ENCODE data around the gene PCDHGB1. TPM values are rescaled to one million over a fixed set of nuclear protein-coding genes. Genes with fewer than 3 reads are reported as not detected.
"Not testable (repeated sequence)": the region's sequence is repeated elsewhere in the genome, so short reads cannot be mapped to it uniquely, and the experiment has no call there.

PCDHGB1 gene
- 1.4 and 1.5 TPM in 2 replicates for total RNA-seq

DNA sequence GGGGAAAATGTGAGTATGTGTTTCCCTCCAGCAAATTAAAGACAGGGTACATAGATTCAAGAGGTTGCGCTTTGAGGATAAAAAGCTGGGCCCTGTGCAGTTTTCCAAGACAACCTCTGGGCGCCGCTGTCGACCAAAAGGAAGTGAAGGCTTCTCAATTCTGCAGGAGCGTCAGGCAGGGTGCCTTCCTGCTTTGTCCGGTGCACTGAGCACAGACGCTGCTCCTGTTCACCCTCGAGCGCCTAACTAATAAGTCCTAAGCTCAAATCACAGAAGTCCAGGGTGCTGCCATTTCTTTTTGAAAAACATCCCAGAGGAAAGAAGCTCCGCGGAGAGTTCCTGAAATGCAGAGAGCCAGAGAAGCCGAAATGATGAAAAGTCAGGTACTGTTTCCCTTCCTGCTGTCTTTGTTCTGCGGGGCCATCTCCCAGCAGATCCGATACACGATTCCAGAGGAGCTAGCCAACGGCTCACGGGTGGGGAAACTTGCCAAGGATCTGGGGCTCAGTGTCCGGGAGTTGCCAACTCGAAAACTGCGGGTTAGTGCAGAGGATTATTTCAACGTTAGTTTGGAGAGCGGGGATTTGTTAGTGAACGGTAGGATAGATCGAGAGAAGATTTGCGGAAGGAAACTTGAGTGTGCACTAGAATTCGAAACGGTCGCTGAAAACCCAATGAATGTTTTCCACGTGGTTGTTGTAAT lies at the start of gene PCDHGB1:
Gene PCDHGB1 (plus strand): TSS at position 183 of the 703 bp plus-strand sequence. CDS start 162 bp downstream, at position 345.
- DNase-seq = peak; percentile 62

DNA sequence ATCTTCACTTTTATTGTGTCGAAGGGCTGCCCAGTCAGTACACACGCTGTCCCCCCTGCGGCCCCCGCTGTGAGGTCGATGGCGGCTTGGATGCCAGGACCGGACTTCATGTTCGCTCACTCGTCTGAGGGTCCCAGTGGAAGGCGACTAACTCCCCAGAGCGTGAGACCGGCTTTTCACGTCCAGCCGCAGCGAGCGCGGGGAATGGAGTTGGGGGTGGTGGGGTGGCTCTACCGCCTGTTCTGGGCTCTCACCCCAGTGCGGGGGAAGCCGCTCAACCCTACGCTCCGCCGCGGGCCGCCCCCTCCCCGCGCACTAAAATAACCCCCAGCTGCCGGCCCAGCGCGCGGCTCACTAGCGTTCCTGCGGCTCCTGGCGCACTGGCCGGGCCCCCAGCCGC lies 46.1 kb upstream of the PCDHGB1 start, which contains the start of gene SLC25A2:
Gene SLC25A2 (minus strand): TSS at position 294 of the 400 bp plus-strand sequence. CDS start 184 bp downstream, at position 110.
- no peak for DNase-seq

DNA sequence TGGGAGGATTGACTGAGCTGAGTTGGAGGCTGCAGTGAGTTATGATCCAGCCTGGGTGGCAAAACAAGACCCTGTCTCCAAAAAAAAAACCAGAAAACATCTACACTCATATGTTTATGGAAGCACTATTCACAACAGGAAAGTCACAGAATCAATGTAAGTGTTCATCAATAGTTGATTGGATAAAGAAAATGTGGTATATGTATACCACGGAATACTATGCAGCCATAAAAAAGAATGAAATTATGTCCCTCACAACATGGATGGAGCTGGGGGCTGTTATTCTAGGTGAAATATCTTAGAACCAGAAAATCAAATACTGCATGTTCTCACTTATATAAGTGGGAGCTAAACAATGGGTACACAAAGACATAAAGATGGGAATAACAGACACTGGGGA lies 43.3 kb upstream of the PCDHGB1 start:
- no peak for DNase-seq

DNA sequence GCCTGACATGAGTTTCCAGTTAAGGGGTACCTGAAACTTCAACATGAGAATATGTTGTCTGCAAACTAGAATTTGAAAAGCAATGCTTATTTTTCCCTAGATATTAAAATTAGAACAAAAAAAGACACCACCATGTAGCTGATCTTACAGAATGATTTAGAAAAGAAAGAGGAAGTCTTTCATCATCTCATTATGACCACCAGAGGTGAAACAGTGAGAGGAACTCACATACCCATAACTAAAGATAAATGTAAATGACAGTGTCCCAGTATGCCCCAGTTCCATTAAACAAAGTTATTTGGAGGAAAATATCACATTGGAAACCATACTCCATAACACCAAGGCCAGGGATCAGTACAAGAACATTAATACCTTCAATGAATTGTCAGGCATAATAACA lies 36.2 kb upstream of the PCDHGB1 start:
- no peak for DNase-seq

DNA sequence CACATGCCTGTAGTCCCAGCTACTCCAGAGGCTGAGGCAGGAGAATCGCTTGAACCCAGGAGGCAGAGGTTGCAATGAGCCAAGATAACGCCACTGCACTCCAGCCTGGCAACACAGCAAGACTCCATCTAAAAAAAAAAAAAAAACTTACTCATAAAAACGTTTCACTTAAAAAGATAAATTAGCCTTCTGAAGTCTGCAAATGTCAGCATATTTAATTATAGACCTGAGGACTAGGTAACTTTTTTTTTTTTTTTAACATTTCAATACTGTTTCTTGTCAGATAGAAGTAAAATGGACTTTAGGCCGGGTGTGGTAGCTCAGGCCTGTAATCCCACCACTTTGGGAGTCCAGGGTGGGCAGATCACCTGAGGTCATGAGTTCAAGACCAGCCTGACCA lies 32.9 kb upstream of the PCDHGB1 start:
- DNase-seq = not testable (repeated sequence)

DNA sequence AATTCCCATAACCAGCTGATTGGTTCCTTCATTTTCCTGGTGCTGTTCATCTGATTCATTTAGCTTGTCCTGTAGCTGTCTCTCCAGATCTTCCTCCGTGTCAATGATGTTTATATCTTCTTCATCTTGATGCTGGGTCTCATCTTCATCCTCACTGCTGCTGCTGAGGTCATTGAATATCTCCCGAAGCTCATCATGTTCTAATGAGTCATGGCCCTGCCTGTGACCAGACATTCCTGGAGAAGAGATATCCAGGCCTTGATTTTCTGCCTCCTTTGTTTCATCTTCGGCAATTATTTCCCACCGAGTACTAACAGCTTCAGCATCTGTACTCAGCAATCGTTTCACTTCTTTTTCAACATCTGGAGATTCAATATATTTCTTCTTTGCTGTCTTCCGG lies 30.7 kb upstream of the PCDHGB1 start:
- DNase-seq = no peak

DNA sequence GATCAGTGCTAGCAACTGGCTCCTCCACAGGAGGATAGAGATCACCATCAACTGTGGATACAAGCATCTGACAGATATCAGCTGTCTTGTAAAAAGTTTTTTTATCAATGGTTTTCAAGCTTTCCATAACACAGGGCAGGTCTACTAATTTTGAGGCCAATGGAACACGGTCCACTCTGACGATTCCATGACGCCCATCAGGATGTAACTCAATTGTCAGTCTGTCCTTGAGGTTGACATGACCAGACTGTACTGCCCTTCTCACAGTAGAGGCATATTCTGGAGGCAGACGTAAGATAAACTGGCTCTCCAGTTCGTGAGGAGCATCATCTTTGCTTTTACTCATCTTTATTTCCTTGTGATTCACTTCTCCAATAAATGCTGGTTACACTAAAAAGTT lies 30.2 kb upstream of the PCDHGB1 start:
- DNase-seq = no peak

DNA sequence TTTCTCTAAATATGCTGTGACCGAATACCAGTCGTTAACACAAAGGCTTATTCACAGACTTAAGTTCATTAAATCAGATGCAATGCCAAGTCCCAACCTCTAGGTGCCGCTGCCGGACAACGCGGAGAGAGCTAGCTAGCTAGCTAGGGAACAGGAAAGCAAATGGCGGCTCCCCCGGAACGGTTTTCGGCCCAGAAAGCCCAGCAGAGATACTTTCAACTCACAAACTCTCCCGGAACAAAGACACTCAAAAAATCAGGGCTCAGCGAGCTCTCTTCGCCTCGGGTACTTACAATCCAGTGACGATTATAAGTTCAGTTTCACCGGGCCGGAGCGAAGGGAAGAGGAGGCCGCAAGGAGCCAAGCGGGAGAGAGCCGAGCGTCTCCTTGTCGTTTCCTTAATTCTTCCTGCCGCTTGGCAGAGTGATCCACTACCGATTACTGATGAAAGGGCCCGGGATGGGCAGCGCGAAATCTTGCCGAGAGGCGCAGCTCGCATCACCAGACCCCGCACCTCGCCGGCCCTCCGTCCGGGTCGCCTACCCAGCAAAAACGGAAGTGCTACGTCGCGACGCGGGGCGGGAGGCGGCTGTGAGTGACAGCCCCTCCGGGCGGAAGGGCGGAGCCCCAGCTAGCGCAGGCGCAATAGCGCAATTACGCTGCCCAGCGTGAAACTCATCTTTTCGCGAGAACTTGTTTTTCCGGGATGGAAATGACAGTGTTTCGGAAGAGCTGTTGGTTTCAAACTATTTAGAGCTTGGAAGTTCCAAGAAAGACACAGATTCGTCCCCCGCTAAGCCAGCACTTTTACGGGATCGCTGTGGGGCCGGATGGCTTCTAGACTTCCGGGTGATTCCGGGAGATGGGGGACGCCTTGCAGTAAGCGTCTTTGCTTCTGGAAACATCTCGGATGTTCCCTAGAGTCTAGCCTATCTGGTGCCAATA lies 29.4 kb upstream of the PCDHGB1 start, which contains the start of gene TAF7:
Gene TAF7 (minus strand): TSS at position 560 of the 945 bp plus-strand sequence. CDS start 740 bp downstream, outside the sequence.
- DNase-seq = peak; percentile 98

DNA sequence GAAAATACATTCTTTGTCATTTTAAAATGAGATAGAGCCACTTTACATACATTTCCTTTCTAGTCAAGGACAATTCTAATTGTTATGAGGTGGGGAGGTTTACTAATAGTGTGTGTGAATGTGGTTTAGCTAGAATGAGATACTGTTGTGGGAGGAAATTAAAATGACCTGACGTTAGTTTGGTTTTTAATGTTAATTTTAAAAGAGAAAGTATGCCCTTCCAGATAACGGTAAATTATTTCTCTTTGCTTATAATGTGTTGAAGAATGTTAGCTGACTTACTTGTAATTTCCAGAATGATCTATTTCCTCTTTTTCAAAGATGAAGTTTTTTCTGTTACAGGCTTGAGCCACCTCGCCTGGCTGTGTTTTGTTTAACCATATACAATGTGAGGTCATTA lies 27.6 kb upstream of the PCDHGB1 start:
- DNase-seq = no peak

DNA sequence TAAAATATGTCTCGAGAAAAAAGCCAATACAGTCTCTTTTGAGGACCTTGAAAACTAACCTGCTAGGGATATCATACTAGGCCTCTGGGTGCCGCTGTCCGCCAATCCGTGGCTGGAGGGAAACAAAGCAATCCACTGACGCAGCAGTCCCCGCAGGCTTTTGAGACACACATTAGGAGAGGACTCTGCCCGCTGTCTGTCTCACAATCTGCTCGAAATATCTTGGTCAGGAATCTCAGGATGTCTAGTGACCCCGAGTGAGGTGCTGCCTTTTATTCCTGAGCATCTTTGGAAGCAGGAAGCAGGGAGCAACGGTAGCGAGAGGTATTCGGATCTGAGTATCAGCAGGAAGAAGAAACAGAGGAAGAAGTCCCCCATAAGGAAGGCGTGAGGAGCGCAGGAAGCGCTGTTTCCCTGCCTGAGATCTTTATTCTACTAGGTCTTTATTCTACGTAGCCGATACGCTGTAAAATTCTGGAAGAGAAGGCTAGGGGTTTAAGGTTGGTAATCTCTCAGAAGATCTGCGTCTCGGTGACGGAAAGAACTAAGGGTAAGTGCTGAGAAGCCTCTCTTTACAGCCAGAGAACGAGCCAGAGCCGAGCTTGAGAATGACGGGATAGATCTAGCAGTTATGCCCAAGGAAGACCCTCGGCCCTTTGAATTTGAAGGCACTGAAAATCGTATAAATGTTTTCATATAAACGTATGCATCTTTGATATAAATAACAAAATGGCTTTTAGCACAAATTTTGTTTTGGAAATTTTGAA lies 23.6 kb upstream of the PCDHGB1 start:
- DNase-seq = peak; percentile 86

DNA sequence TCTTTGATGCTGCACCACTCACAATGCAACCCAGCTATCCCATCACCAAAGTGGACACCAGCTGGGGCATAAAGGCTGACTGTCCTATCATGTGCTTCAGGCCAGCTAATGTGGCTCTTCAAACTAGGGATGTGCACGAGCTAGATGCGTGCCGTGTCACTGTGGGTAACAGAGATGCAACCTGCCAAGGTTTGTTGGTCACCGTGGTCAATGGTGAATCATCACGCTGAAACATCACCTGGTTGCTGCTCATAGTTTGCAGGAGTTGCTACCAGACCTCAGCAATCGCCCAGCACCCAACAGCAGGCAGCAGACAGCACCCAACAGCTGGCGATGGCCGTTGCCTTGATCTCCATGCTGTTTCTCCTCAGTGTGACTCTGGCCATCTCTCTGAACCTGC lies 21.7 kb upstream of the PCDHGB1 start:
- no peak for DNase-seq

DNA sequence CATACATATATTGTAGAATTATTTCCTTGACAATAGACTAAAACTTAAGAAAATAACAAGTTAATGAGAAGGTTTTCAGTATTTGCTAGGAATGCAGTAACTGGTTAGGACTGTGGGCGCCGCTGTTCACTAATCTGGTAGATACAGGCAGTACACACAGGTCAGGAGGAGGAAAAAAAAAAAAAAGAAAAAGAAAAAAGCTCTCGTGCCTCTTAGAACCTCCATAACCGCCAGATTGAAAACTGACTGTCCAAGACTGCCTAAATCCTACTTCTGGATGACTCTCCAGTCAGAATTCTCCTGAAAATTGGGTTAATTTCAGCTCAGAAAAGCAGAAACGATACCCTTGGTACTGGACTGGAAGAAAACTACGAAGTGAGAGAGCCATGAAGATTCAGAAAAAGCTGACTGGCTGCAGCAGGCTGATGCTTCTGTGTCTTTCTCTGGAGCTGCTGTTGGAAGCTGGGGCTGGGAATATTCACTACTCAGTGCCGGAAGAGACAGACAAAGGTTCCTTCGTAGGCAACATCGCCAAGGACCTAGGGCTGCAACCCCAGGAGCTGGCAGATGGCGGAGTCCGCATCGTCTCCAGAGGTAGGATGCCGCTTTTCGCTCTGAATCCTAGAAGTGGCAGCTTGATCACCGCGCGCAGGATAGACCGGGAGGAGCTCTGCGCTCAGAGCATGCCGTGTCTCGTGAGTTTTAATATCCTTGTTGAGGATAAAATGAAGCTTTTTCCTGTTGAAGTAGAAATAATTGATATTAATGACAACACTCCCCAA lies 19.4 kb upstream of the PCDHGB1 start, which contains the start of gene PCDHGA1:
Gene PCDHGA1 (plus strand): TSS at position 216 of the 782 bp plus-strand sequence.
- DNase-seq = peak; percentile 75

DNA sequence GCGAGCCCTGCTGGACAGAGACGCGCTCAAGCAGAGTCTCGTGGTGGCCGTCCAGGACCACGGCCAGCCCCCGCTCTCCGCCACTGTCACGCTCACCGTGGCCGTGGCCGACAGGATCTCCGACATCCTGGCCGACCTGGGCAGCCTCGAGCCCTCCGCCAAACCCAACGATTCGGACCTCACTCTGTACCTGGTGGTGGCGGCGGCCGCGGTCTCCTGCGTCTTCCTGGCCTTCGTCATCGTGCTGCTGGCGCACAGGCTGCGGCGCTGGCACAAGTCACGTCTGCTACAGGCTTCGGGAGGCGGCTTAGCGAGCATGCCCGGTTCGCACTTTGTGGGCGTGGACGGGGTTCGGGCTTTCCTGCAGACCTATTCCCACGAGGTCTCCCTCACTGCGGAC lies 17.3 kb upstream of the PCDHGB1 start:
- DNase-seq = not testable (repeated sequence)

DNA sequence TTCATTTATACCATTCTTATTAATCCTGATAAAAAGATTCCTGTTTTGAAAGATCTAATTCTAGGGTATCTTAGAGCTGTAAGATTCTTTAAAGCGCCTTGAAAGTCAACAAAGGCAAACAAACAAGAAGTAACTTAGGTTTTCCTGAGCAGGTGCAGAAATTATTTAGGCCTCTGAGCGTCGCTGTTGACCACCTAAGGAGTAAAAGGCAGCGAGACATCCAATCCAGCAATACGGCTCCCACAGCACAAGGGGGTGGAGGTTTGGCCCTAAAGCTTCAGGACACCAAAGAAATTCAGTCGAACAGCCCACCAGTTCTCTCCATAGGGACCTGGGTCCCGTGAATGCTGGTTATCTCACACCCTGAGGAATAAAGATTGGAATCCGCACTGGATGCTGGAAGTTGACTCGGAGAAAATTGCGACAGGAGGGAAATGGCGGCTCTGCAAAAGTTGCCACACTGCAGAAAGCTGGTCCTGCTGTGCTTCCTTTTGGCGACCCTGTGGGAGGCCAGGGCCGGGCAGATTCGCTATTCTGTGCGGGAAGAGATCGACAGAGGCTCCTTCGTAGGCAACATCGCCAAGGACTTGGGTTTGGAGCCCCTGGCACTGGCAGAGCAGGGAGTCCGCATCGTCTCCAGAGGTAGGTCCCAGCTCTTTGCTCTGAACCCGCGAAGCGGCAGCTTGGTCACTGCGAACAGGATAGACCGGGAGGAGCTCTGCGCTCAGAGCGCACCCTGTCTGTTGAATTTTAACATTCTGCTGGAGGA lies 11.2 kb upstream of the PCDHGB1 start, which contains the start of gene PCDHGA2:
Gene PCDHGA2 (plus strand): TSS at position 223 of the 769 bp plus-strand sequence.
- DNase-seq = peak; percentile 72

DNA sequence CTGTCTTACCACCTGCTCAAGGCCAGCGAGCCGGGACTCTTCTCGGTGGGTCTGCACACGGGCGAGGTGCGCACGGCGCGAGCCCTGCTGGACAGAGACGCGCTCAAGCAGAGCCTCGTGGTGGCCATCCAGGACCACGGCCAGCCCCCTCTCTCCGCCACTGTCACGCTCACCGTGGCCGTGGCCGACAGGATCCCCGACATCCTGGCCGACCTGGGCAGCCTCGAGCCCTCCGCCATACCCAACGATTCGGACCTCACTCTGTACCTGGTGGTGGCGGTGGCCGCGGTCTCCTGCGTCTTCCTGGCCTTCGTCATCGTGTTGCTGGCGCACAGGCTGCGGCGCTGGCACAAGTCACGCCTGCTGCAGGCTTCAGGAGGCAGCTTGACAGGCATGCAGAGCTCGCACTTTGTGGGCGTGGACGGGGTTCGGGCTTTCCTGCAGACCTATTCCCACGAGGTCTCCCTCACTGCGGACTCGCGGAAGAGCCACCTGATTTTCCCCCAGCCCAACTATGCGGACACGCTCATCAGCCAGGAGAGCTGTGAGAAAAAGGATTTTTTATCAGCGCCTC lies 9.0 kb upstream of the PCDHGB1 start:
- DNase-seq = not testable (repeated sequence)

DNA sequence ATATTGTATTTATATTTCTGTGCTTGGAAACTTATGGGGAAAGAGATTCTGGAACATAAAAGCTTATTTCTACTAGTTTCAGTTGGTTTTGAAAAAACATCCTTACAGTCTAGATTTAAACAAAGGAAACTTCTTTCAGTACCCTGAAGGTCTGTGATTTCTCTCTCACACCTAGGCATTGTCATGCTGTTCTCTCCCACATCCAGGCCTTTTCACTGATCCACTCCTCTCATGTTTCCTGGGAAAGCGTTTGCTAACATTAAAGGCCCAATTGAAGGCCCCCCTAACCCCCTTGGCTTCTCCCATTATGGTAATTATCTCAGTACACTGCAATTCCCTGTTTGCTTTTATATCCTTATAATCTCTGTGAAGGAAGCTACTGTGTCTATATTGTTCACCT lies 7.1 kb upstream of the PCDHGB1 start:
- DNase-seq = no peak

DNA sequence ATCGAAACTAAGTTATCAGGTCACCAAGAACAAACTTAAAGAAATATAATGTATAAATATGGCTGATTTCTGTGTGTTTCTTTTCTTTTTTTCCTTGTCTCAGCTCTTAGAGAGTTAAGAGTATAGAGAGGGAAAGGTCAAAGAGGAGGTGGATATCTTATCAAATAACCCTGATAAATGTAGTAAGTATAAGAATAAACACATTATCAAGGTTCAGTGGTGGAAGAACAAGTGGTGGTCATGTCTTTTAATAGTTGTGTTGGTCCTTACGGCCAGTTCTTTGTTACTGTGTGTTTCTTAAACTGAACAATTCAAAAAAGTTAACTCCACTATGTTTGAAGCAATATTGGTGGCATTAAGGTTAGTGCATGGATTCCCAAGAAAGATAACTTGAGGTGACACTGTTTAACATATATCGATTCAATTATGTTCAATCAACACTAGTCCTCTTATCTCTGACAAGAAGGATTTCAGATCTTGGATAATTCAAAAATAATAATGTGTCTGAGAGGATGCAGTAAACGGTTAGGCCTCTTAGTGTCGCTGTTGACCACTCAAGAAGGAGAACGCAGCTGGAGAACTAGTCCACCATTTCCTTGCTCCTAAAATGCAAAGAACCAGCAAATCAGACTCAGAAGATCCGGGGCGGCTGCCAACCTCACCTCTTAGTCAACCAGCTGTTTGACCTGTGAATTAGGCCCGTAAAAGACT lies 6.5 kb upstream of the PCDHGB1 start, which contains the start of gene PCDHGA3:
Gene PCDHGA3 (plus strand): TSS at position 588 of the 711 bp plus-strand sequence. CDS start 205 bp downstream, outside the sequence.
- peak; percentile 78 for DNase-seq

DNA sequence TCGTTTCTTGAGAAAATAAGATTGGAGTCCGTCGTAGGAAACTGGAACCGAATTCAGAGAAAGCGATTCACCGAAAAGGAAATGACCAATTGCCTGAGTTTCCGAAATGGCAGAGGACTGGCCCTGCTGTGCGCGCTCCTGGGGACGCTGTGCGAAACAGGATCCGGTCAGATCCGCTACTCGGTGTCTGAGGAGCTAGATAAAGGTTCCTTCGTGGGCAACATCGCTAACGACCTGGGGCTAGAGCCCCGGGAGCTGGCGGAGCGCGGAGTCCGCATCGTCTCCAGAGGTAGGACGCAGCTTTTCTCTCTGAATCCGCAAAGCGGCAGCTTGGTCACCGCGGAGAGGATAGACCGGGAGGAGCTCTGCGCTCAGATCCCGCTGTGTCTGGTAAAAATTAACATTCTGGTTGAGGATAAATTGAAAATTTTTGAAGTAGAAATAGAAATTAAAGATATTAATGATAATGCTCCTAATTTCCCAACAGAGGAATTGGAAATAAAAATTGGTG lies 5.9 kb upstream of the PCDHGB1 start:
- no peak for DNase-seq

DNA sequence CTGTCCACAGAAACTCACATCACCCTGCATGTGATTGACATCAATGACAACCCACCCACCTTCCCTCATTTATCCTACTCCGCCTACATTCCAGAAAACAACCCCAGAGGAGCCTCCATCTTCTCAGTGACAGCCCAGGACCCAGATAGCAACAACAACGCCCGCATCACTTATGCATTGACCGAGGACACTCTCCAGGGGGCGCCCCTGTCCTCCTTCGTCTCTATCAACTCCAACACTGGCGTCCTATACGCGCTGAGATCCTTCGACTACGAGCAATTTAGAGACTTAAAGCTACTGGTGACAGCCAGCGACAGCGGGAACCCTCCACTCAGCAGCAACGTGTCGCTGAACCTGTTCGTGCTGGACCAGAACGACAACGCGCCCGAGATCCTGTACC lies 4.6 kb upstream of the PCDHGB1 start:
- DNase-seq = no peak

Data from dermis blood vessel endothelial cell (primary cell).